Mammary epithelial cell (primary cell): ENCODE measurements around the gene SOX5.

Experiments used
- EZH2 ChIP-seq: IDR thresholded peaks from 2 replicates; pipeline ENCODE4 v1.6.1; 2012; ENCODE audit warnings: low read length, inconsistent platforms, borderline replicate concordance
- TF ChIP-seq, protein P1 (sequence below), 2 donors: IDR thresholded peaks in 1 of 2; conservative IDR thresholded peaks in 1 of 2; 2 replicates each; pipeline ENCODE4 v1.5.1; 2011 to 2012; ENCODE audit warnings: inconsistent platforms in 2 of 2, low read length in 2 of 2, mild to moderate bottlenecking in 2 of 2, control low read depth in 1 of 2, low read depth in 1 of 2; ENCODE audit not compliant: insufficient read depth in 1 of 2; ENCODE audit errors: extremely low read depth in 1 of 2

DNA sequence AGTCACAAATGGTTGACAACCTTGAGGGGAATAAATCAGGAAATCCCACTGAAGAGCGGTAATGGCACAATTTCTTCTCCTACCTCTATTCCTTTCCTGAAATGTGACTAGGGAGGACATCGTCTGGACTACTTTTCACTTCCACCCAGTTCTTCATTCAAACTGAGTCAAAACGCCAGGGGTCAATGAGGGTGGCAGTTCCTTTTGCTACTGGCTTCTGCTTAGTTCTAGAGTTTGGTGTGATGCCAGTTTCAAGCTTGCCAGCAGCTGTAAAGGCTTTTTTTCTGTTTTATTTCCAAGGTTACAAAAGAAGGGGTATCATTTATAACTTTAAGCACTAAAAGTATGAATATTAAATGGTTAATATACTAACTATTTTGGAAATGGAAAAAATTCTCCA is 286.5 kb downstream of the SOX5 start:
- TF ChIP-seq, protein P1, sequence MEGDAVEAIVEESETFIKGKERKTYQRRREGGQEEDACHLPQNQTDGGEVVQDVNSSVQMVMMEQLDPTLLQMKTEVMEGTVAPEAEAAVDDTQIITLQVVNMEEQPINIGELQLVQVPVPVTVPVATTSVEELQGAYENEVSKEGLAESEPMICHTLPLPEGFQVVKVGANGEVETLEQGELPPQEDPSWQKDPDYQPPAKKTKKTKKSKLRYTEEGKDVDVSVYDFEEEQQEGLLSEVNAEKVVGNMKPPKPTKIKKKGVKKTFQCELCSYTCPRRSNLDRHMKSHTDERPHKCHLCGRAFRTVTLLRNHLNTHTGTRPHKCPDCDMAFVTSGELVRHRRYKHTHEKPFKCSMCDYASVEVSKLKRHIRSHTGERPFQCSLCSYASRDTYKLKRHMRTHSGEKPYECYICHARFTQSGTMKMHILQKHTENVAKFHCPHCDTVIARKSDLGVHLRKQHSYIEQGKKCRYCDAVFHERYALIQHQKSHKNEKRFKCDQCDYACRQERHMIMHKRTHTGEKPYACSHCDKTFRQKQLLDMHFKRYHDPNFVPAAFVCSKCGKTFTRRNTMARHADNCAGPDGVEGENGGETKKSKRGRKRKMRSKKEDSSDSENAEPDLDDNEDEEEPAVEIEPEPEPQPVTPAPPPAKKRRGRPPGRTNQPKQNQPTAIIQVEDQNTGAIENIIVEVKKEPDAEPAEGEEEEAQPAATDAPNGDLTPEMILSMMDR (conservative IDR thresholded peaks at IDR 0.05 in 1 of 2, IDR thresholded peaks at IDR 0.05 in 1 of 2; ENCODE audit: extremely low read depth in 1 of 2, insufficient read depth in 1 of 2, low read depth in 1 of 2, low read length in 2 of 2): no peak
- TF ChIP-seq EZH2: no peak
